ENCODE measurements around the gene B2M.
"Not testable (repeated sequence)": the region's sequence is repeated elsewhere in the genome, so short reads cannot be mapped to it uniquely, and the experiment has no call there.

Gene B2M

DNA sequence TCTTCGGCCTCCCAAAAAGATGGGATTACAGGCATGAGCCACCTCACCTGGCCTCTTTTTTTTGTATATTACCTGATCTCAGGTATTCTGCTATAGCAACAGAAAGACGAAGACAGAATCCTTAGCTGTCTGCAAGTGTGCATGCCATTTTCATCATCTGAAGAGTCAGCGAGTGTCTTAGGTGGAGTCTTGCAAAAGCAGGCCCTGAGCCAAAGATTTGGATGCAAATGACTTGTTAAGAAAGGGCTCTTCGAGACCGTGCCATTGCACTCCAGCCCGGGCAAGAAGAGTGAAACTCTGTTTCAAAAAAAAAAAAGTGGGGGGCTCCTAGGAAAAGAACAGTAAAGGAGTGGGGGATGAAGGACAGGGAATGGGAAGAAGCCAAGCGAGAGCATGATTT is 14.8 kb downstream of the B2M start:
- no peak for DNase-seq (ENCODE audit: low read depth)

DNA sequence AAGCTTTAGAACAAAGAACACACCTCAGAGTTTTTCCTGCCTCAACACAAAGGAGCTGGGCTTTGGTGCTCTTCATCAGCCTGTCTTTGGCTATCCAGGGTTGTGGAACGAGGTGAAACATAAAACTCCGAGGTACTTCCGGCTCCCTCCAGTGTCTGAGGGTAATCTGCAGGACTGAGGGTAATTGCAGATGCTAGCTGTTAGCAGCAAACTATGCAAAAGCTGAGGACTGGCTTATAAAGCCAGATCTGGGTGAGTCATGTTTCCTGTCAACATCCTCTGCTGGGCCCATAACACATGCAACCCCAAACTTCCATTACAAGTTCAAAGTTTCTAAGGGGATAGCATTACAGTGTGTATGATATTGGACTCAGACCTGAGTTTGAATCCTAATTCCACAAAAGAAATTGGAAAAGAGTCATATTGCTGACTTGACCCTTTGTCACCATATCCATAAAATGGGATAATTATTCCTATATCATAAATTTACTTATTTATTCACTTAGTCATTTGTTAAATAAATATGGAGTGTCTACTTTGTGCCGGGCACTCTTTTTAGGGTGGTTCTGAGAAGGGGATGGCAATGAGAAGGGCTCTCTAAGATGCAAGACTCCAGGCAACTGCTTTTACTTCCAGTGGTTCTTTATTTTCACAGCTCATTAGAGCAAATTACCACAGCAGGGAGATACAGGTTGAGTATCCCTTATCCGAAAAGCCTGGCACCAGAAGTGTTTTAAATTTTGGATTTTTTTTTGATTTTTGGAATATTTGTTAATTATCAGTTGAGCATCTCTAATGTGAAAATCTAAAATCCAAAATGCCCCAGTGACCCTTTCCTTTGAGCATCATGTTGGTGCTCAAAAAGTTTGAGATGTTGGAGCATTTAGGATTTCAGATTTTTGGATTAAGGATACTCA is 15.5 kb downstream of the B2M start:
- peak; percentile 65 for DNase-seq (ENCODE audit: low read depth)

DNA sequence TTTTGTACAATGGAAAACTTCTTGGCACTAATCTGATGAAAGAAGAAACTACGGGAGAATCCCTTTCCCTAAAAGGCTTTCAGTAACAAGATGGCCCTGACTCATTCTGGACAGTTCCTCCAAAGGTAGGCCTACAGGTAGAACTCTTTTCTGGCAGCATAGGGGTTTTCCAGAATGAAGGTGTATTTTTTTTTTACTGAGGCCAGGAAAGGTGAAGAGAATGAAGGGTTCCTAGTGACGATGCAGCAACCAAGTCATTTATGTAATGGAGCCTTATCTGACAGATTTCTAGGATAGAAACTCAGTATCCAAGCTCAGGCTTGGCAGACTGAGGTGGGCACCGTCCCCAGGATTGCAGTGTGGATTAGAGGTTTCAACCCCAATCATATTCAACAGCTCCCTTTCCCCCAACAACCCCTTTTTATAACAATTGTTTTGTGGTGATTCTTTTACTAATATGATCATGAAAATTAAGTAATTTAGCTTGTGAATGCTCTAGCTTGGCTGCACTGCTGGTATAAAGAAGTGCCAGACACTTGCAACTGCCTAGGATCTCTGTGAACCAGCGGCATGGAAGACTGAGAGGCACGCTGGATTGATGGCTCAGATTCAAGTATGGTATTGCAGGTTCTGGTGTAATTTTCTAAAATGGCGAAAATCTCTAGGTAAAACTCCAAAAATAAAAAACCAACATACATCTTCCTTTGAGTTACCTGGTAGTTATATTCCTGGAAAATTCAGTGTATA is 16.3 kb downstream of the B2M start:
- DNase-seq (ENCODE audit: low read depth) = no peak

DNA sequence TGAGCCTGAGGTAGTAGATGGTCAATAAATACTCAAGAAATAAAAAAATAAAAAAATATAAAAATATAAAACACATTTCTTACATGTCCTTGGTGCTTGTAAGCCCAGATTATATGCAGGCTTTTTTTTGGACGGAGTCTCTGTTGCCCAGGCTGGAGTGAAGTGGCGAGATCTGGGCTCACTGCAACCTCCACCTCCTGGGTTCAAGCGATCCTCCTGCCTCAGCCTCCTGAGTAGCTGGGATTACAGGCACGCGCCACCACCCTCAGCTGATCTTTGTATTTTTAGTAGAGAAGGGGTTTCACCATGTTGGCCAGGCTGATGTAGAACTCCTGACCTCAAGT is 16.9 kb downstream of the B2M start:
- not testable (repeated sequence) for DNase-seq (ENCODE audit: low read depth)

- DNase-seq (ENCODE audit: low read depth) = peak; percentile 91
Observed at GRCh38 chr15:44728576-44729407, 17.5 kb downstream of the B2M start.

- DNase-seq (ENCODE audit: low read depth) = no peak
Observed at GRCh38 chr15:44729408-44730127, 18.3 kb downstream of the B2M start.

GRCh38 chr15:44734839-44735481 is 23.6 kb downstream of the B2M start:
- no peak for DNase-seq (ENCODE audit: low read depth)

- no peak for DNase-seq (ENCODE audit: low read depth)
Observed at GRCh38 chr15:44735482-44736180, 24.3 kb downstream of the B2M start.

- DNase-seq (ENCODE audit: low read depth) = no peak
Observed at GRCh38 chr15:44736181-44736765, 25.0 kb downstream of the B2M start, which contains the start of gene TRIM69. TRIM69 (plus strand) TSS chr15:44736528; CDS start chr15:44736705, 177 bp downstream.

DNA sequence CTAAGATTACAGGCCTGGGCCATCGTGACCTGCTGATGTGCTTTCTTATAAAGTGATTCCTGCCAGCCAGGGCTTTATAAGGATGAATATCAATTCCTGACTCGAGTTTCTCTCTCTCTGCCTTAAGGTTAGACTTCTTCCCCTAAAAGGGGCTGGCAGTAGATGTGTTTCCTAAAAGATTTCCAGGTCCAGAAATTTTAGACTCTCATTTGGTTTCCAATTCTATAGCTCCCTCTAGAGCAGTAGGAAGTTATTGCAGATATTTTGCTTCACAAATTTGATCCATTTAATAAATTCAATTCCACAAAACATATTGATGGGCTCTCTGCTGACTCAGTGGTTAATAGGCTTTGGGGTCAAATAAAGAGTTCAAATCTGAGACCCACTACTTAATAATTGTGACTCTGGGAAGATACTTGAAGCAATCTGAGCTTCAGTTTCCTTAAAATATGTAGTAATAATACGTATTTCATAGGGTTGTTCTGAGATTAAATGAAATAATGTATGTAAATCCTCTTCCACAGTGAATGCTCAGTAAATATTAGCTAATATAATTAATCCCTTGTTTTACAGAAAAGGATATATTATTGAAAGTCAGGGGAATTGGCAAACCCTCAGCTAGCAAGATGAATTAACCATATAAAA is 27.1 kb downstream of the B2M start:
- DNase-seq (ENCODE audit: low read depth) = no peak

DNA sequence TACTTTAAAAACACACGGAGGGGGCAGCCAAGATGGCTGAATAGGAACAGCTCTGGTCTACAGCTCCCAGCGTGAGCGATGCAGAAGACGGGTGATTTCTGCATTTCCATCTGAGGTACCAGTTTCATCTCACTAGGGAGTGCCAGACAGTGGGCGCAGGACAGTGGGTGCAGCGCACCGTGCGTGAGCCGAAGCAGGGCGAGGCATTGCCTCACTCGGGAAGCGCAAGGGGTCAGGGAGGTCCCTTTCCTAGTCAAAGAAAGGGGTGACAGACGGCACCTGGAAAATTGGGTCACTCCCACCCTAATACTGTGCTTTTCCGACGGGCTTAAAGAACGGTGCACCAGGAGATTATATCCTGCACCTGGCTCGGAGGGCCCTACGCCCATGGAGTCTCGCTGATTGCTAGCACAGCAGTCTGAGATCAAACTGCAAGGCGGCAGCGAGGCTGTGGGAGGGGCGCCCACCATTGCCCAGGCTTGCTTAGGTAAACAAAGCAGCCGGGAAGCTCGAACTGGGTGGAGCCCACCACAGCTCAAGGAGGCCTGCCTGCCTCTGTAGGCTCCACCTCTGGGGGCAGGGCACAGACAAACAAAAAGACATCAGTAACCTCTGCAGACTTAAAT is 28.0 kb downstream of the B2M start:
- not testable (repeated sequence) for DNase-seq (ENCODE audit: low read depth)

- DNase-seq (ENCODE audit: low read depth) = not testable (repeated sequence)
Observed at GRCh38 chr15:44743454-44743853, 32.1 kb downstream of the B2M start.

GRCh38 chr15:44753345-44753744 is 42.0 kb downstream of the B2M start:
- DNase-seq (ENCODE audit: low read depth) = no peak

- DNase-seq (ENCODE audit: low read depth) = no peak
Observed at GRCh38 chr15:44763187-44763586, 51.9 kb downstream of the B2M start.

DNA sequence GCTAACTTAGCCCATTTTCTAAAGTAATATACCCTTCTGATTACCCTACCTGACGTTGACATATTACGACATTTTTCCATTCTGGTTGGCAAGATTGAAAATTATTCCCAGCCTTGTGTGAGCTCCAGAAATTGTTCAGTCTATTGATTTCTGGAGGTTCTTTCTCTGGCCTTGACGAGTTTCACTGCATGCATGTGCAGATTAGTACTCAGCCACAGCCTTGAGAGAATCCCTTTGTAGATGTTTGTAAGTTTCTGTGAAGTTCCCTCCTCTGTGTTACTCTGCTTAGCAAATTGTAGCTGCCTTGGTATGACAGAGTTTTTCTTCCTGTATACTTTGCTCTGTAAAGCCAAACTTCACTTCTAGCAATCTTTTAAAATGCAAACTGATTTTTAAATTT is 52.5 kb downstream of the B2M start:
- DNase-seq (ENCODE audit: low read depth) = no peak

- no peak for DNase-seq (ENCODE audit: low read depth)
Observed at GRCh38 chr15:44765036-44765435, 53.7 kb downstream of the B2M start.

Data from activated gamma-delta T cell treated with anti-CD3 and anti-CD28 coated beads, Interleukin-2, amount 50 U/mL, for 16 hours (primary cell).